ENCODE data around the gene COX7A2L. TPM values are rescaled to one million over a fixed set of nuclear protein-coding genes. Genes with fewer than 3 reads are reported as not detected.

The COX7A2L gene
- total RNA-seq, 1 experiment from 2014 or later = 85.4 TPM

DNA sequence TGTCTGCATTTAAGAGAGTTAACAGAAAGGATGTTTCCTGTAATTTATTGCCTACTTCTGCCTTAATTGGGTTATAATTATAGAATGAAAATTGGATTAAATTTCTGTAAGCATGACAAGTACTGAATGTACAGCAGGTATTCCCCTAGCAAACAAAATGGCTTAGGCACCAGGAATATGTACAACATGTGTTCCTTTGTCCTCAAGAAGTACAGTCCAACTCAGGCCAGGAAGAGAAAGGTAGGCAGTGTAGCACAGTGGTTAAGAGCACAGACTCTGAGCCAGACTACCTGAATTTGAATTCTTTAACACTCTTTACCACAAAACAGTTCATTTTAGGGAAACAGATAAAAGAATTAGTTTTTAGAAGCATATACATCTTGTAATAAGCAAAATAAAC is 43.1 kb downstream of the COX7A2L start:
- CTCF ChIA-PET = no interaction called here
- intact Hi-C loops (cut with micrococcal nuclease; ENCODE audit: unreplicated experiment) = no loop called here
- H3K27ac ChIP-seq (ENCODE audit: low read depth, low read length, poor library complexity, severe bottlenecking) = peak overlapping the region; percentile 28

DNA sequence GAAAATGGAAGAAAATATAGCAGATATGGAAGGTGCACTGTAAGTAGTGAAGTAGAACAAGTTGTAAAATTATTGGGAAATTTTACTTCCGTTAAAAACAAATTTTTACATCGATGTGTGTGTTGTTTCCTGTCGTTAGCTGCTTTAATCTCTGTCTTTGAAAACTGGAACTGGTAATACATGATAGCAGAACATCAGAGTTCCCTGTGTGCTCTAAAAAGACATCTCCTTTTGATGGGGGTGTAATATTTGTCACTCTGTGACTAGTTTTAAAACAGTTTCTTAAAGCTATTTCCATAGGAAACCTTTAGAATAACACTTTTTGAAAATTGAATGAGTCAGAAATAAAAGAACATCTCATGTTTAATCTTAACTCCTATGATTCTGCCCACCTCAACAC is 43.5 kb downstream of the COX7A2L start:
- no peak for DNase-seq (ENCODE audit: low spot score)
- no peaks in the 10 kb centered on the region for H3K9me3 ChIP-seq (ENCODE audit: low read depth, low read length, poor library complexity, severe bottlenecking)
- TF ChIP-seq EZH2 (IDR thresholded peaks at IDR 0.05; ENCODE audit: borderline replicate concordance, low read depth, low read length, poor library complexity, severe bottlenecking) = no peak
- TF ChIP-seq, protein P1, sequence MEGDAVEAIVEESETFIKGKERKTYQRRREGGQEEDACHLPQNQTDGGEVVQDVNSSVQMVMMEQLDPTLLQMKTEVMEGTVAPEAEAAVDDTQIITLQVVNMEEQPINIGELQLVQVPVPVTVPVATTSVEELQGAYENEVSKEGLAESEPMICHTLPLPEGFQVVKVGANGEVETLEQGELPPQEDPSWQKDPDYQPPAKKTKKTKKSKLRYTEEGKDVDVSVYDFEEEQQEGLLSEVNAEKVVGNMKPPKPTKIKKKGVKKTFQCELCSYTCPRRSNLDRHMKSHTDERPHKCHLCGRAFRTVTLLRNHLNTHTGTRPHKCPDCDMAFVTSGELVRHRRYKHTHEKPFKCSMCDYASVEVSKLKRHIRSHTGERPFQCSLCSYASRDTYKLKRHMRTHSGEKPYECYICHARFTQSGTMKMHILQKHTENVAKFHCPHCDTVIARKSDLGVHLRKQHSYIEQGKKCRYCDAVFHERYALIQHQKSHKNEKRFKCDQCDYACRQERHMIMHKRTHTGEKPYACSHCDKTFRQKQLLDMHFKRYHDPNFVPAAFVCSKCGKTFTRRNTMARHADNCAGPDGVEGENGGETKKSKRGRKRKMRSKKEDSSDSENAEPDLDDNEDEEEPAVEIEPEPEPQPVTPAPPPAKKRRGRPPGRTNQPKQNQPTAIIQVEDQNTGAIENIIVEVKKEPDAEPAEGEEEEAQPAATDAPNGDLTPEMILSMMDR (conservative IDR thresholded peaks at IDR 0.05; ENCODE audit: low read depth, low read length) = no peak
- no peak overlapping the region for H3K4me3 ChIP-seq (ENCODE audit: low read depth, low read length, poor library complexity, severe bottlenecking)
- H3K4me1 ChIP-seq (ENCODE audit: insufficient read depth, low read length, poor library complexity, severe bottlenecking) = peaks cover 51% of the 10 kb centered on the region
- POLR2A ChIA-PET (ENCODE audit: low non-redundant PET) = no interaction called here
- peaks cover 15% of the 10 kb centered on the region for H3K36me3 ChIP-seq (ENCODE audit: insufficient read depth, low read length, poor library complexity, severe bottlenecking)
- CTCF ChIA-PET = no interaction called here
- no TSS peak for BruUV-seq (replicated peaks)
- H3K27me3 ChIP-seq (replicated peaks; ENCODE audit: insufficient read depth, low read depth, low read length, poor library complexity) = no peaks in the 10 kb centered on the region
- peak overlapping the region; percentile 28 for H3K27ac ChIP-seq (ENCODE audit: low read depth, low read length, poor library complexity, severe bottlenecking)
- intact Hi-C loops (cut with micrococcal nuclease; ENCODE audit: unreplicated experiment) = no loop called here

More for the DNA sequence above, 43.1 kb downstream of the COX7A2L start:
- BruUV-seq (replicated peaks) = no TSS peak
- no peak for TF ChIP-seq EZH2 (IDR thresholded peaks at IDR 0.05; ENCODE audit: borderline replicate concordance, low read depth, low read length, poor library complexity, severe bottlenecking)
- TF ChIP-seq, protein P1 (conservative IDR thresholded peaks at IDR 0.05; ENCODE audit: low read depth, low read length) = no peak
- POLR2A ChIA-PET (ENCODE audit: low non-redundant PET) = no interaction called here
- Histone ChIP-seq H3K27me3 (replicated peaks; ENCODE audit: insufficient read depth, low read depth, low read length, poor library complexity) (no peaks in the 10 kb centered on the region), H3K36me3 (ENCODE audit: insufficient read depth, low read length, poor library complexity, severe bottlenecking) (peaks cover 15% of the 10 kb centered on the region), H3K4me1 (ENCODE audit: insufficient read depth, low read length, poor library complexity, severe bottlenecking) (peaks cover 51% of the 10 kb centered on the region), H3K9me3 (ENCODE audit: low read depth, low read length, poor library complexity, severe bottlenecking) (no peaks in the 10 kb centered on the region), H3K4me3 (ENCODE audit: low read depth, low read length, poor library complexity, severe bottlenecking) (no peak overlapping the region)
- DNase-seq (ENCODE audit: low spot score) = peak; percentile 43

DNA sequence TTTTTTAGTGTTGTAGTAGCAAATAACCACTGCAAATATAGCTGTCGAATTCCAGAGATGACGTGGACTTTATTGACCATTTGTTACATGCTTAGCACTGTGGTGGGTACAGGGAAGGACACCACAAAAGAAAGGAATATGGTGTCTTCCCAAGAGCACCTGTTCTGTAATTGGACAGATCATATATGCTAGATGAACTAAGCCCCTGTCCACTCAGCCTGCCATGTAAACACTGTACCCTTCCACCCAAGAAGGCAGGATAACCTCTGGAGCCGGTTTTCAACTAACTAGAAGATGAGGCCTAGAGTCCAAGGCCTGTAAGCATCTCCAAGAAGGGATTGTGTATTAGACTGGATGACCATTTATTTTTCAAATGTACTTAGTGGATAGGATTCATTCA is 44.1 kb downstream of the COX7A2L start:
- no peak overlapping the region for H3K4me3 ChIP-seq (ENCODE audit: low read depth, low read length, poor library complexity, severe bottlenecking)
- ChIA-PET CTCF (no interaction called here), POLR2A (ENCODE audit: low non-redundant PET) (no interaction called here)
- peaks cover 55% of the 10 kb centered on the region for H3K4me1 ChIP-seq (ENCODE audit: insufficient read depth, low read length, poor library complexity, severe bottlenecking)
- intact Hi-C loops (cut with micrococcal nuclease; ENCODE audit: unreplicated experiment) = no loop called here
- H3K27me3 ChIP-seq (replicated peaks; ENCODE audit: insufficient read depth, low read depth, low read length, poor library complexity) = no peaks in the 10 kb centered on the region
- BruUV-seq (replicated peaks) = no TSS peak
- no peaks in the 10 kb centered on the region for H3K9me3 ChIP-seq (ENCODE audit: low read depth, low read length, poor library complexity, severe bottlenecking)
- no peak for TF ChIP-seq EZH2 (IDR thresholded peaks at IDR 0.05; ENCODE audit: borderline replicate concordance, low read depth, low read length, poor library complexity, severe bottlenecking)
- TF ChIP-seq, protein P1 (conservative IDR thresholded peaks at IDR 0.05; ENCODE audit: low read depth, low read length) = no peak
- H3K36me3 ChIP-seq (ENCODE audit: insufficient read depth, low read length, poor library complexity, severe bottlenecking) = peaks cover 15% of the 10 kb centered on the region
- peak overlapping the region; percentile 68 for H3K27ac ChIP-seq (ENCODE audit: low read depth, low read length, poor library complexity, severe bottlenecking)
- DNase-seq (ENCODE audit: low spot score) = no peak

Data from A673 (cell line).